GM12874 (cell line): ENCODE measurements around the gene CACNG6.

ENCODE experiments used
- CTCF ChIP-seq: IDR thresholded peaks from 2 replicates; pipeline ENCODE4 v1.5.1; 2011; ENCODE audit warnings: low read depth, mild to moderate bottlenecking, control low read depth, low read length, moderate library complexity; ENCODE audit not compliant: insufficient read depth

Gene CACNG6

GRCh38 chr19:54041969-54042606 is 50.7 kb downstream of the CACNG6 start:
- TF ChIP-seq CTCF: no peak

GRCh38 chr19:54042989-54043388 is 51.6 kb downstream of the CACNG6 start:
- TF ChIP-seq CTCF: no peak

- no peak for TF ChIP-seq CTCF
Measured at GRCh38 chr19:54045771-54046170, 54.3 kb downstream of the CACNG6 start.

- TF ChIP-seq CTCF: no peak
Measured at GRCh38 chr19:54047616-54048015, 56.2 kb downstream of the CACNG6 start.
